CD4-positive, alpha-beta T cell (primary cell): ENCODE results near the gene CALHM6. TPM values are rescaled to one million over a fixed set of nuclear protein-coding genes. Genes with fewer than 3 reads are reported as not detected.
A peak's percentile ranks its signal among the peaks of the same experiment; 100 is the strongest.

Experiments used
- ATAC-seq: fragments of 200-7000 bp; cut with Tn5 transposase; one replicate; pipeline ENCODE4 v1.10.0; 2022; ENCODE audit warnings: mild to moderate bottlenecking; ENCODE audit not compliant: poor library complexity
- CTCF ChIA-PET: fragments of 350-600 bp; sonication (Branson Sonifier 250); formaldehyde crosslinking; loops from one replicate; lab custom pipeline; 2021; ENCODE audit warnings: antibody characterized with exemption, inconsistent platforms; lab: Charles Lee
- POLR2A ChIA-PET: fragments of 350-600 bp; sonication (Branson Sonifier 250); formaldehyde crosslinking; loops from one replicate; lab custom pipeline; 2021; ENCODE audit warnings: antibody characterized with exemption, inconsistent platforms; lab: Charles Lee
- DNase-seq, 14 experiments: peaks; one replicate each; pipeline ENCODE4 v3.0.0-alpha.2; 2013 to 2020; ENCODE audit warnings: mixed read lengths in 2 of 14
- H3K27ac ChIP-seq, 2 donors: one replicate each; pipeline versions ENCODE4 v1.5.1 to v1.7.0; 2013; ENCODE audit warnings: low read length in 2 of 2, low read depth in 1 of 2, mild to moderate bottlenecking in 1 of 2
- H3K27me3 ChIP-seq, 2 experiments: 1 replicate in 1 of 2; 2 replicates in 1 of 2; pipeline versions ENCODE4 v1.6.1 to v1.7.0; 2013; ENCODE audit warnings: low read length in 2 of 2, control low read depth in 1 of 2, mild to moderate bottlenecking in 1 of 2, moderate library complexity in 1 of 2; ENCODE audit not compliant: insufficient read depth in 2 of 2, control insufficient read depth in 1 of 2
- H3K36me3 ChIP-seq: one replicate; pipeline ENCODE4 v1.6.1; 2013; ENCODE audit warnings: low read length, control low read depth; ENCODE audit not compliant: insufficient read depth
- H3K4me1 ChIP-seq: one replicate; pipeline ENCODE4 v1.6.1; 2013; ENCODE audit warnings: low read length, control low read depth; ENCODE audit not compliant: insufficient read depth
- H3K4me3 ChIP-seq: one replicate; pipeline ENCODE4 v1.5.1; 2013; ENCODE audit warnings: mild to moderate bottlenecking, low read length, moderate library complexity
- H3K9me3 ChIP-seq, 2 experiments: 1 replicate in 1 of 2; 2 replicates in 1 of 2; pipeline versions ENCODE4 v1.6.1 to v1.7.0; 2013; ENCODE audit warnings: low read length in 2 of 2, mild to moderate bottlenecking in 2 of 2, control low read depth in 1 of 2, moderate library complexity in 1 of 2; ENCODE audit not compliant: control insufficient read depth in 1 of 2, insufficient read depth in 1 of 2
- H3K27ac Mint-ChIP-seq: one replicate; pipeline ENCODE4 v1.8.0; 2020; ENCODE audit warnings: mixed read lengths
- H3K27me3 Mint-ChIP-seq: one replicate; pipeline ENCODE4 v1.8.0; 2021; ENCODE audit warnings: mixed read lengths
- H3K36me3 Mint-ChIP-seq: one replicate; pipeline ENCODE4 v1.8.0; 2021; ENCODE audit warnings: low read depth, mixed read lengths
- H3K4me1 Mint-ChIP-seq: one replicate; pipeline ENCODE4 v1.8.0; 2021; ENCODE audit warnings: low read depth, mixed read lengths
- H3K4me3 Mint-ChIP-seq: one replicate; pipeline ENCODE4 v1.8.0; 2020; ENCODE audit warnings: mild to moderate bottlenecking, mixed read lengths
- H3K9me3 Mint-ChIP-seq: one replicate; pipeline ENCODE4 v1.8.0; 2020; ENCODE audit warnings: mixed read lengths
- intact Hi-C, 2 experiments: fragments of 100-400 bp; cut with DNase I in 1 of 2; cut with micrococcal nuclease in 1 of 2; formaldehyde crosslinking; loops; one replicate each; pipeline versions ENCODE4 v1.15.1 to v1.9.0; 2023 to 2025; cut with DNase I, micrococcal nuclease
- total RNA-seq, 174 experiments: library from RNA in 2 of 174; stranded (reverse) in 2 of 174; gene quantifications; one replicate each; pipeline ENCODE4 v1.2.3 and lab custom pipeline; 2021 to 2026
- TF ChIP-seq, protein P1 (sequence below): fragments of 200-600 bp; IDR thresholded peaks from one replicate; pipeline ENCODE4 v1.8.0; 2022; ENCODE audit warnings: antibody characterized with exemption, mild to moderate bottlenecking

CALHM6 gene
- total RNA-seq, 2 experiments from 2014 or later = 3.0 to 3.1 TPM

DNA sequence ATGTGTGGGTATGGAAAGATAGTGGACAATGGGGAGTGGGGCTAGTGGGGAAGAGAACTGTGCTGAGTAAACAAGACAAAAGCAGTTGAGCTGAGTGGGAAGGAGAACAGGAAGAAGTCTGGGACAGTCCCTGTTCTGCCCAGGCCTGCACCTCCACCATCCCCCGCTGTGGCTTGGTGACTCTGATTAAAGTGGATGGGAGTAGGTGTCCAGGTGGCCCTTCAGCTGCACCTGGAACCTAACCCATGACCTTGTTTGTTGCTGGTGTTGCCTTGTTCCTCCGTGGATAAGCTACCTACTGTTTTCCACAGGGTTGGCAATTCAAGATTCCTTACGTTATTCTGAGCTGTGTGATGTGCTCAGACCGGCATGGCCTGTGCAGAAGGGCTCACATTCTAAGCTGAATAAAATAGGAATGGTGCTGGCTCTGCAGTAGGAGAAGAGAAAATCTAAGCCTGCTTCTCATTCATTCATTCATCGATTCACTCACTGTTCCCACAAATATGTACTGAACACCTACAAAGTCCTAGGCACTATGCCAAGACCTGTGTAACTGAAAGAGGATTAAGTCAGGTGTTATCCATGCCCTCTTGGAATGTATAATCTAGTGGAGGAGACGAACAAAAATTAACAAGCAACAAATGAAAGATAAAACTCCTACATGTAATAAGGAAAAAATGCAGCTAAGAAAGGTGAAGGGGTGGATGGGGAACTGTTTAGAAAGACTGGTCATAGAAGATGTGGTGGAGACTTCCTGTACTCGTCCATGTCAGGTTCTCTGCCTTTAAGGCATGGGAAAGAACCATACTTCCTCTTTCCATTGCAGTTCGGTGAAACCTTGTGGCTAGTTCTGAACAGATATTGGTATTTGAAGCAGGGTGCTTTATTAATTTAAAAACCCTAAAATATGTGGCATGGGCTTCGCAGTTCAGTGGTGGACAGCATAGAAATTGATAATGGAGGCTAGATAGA lies 10.1 kb upstream of the CALHM6 start:
- no peaks in the 10 kb centered on the region for H3K4me1 Mint-ChIP-seq
- no peaks in the 10 kb centered on the region for H3K9me3 ChIP-seq
- ChIA-PET POLR2A (interaction anchor here (0.7 kb wide), 1 partner anchor 120 kb away, joined by 3 read pairs; the partner anchor contains the start of gene RWDD1), CTCF (no interaction called here)
- TF ChIP-seq, protein P1, sequence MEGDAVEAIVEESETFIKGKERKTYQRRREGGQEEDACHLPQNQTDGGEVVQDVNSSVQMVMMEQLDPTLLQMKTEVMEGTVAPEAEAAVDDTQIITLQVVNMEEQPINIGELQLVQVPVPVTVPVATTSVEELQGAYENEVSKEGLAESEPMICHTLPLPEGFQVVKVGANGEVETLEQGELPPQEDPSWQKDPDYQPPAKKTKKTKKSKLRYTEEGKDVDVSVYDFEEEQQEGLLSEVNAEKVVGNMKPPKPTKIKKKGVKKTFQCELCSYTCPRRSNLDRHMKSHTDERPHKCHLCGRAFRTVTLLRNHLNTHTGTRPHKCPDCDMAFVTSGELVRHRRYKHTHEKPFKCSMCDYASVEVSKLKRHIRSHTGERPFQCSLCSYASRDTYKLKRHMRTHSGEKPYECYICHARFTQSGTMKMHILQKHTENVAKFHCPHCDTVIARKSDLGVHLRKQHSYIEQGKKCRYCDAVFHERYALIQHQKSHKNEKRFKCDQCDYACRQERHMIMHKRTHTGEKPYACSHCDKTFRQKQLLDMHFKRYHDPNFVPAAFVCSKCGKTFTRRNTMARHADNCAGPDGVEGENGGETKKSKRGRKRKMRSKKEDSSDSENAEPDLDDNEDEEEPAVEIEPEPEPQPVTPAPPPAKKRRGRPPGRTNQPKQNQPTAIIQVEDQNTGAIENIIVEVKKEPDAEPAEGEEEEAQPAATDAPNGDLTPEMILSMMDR = no peak
- H3K4me3 Mint-ChIP-seq = no peak overlapping the region
- peaks cover 7% of the 10 kb centered on the region for H3K27me3 Mint-ChIP-seq
- no peaks in the 10 kb centered on the region for H3K36me3 Mint-ChIP-seq
- no peak overlapping the region for H3K27ac Mint-ChIP-seq
- DNase-seq (peak in 2 of 14 experiments; percentile 31 to 39), ATAC-seq (no peak)
- H3K27ac ChIP-seq = no peak overlapping the region
- intact Hi-C loops = no loop called here
- H3K9me3 Mint-ChIP-seq = no peaks in the 10 kb centered on the region
- H3K36me3 ChIP-seq = no peaks in the 10 kb centered on the region
- H3K27me3 ChIP-seq = no peaks in the 10 kb centered on the region
- H3K4me3 ChIP-seq = no peak overlapping the region
- no peaks in the 10 kb centered on the region for H3K4me1 ChIP-seq

DNA sequence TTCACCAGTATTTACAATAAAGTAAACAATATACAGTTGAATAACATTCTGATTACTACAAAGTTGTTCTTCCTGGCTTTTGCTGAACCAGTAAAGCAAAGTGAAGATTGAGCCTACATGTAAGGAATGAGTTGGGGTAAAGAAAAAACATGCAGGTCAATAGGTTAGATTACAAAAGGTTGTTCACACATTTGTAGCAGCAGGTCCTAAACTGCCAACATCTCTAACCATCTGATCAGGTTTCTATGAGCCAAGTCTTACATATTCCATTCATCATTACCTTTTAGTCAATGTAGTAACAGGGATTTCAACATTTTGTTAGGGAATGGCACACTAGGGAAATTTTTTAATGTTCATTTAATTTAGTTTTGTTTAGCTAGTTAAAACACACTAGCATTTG lies 9.3 kb upstream of the CALHM6 start:
- CTCF ChIA-PET = no interaction called here
- no peaks in the 10 kb centered on the region for H3K9me3 Mint-ChIP-seq
- Histone ChIP-seq H3K27ac (no peak overlapping the region), H3K36me3 (no peaks in the 10 kb centered on the region), H3K9me3 (no peaks in the 10 kb centered on the region), H3K27me3 (no peaks in the 10 kb centered on the region), H3K4me1 (no peaks in the 10 kb centered on the region), H3K4me3 (no peak overlapping the region)
- H3K4me1 Mint-ChIP-seq = no peaks in the 10 kb centered on the region
- TF ChIP-seq, protein P1 = no peak
- intact Hi-C loops = no loop called here
- no peak for ATAC-seq
- no peaks in the 10 kb centered on the region for H3K36me3 Mint-ChIP-seq
- H3K27ac Mint-ChIP-seq = no peak overlapping the region
- POLR2A ChIA-PET = no interaction called here
- peaks cover 7% of the 10 kb centered on the region for H3K27me3 Mint-ChIP-seq
- no peak overlapping the region for H3K4me3 Mint-ChIP-seq
- DNase-seq = no peak

DNA sequence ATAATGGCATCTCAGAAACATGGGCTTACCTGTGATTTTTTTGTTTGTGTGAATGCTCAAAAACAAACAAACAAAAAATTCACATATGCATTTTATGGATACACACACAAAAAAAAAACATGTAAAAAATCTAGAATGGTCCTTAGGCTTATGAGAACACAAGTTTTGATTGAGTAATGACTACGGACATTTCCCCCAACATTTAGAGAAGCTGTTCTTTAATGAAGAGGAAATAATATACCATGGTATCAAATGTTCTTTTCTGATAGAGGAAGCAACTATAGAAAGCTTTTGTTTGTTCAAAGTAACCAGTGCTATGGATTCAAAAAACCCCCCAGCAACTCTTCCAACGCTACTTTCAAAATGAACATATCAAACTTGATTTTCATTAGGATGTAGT lies 8.6 kb upstream of the CALHM6 start:
- Mint-ChIP-seq H3K27me3 (peaks cover 7% of the 10 kb centered on the region), H3K4me3 (no peak overlapping the region), H3K36me3 (no peaks in the 10 kb centered on the region), H3K9me3 (no peaks in the 10 kb centered on the region), H3K27ac (no peak overlapping the region), H3K4me1 (no peaks in the 10 kb centered on the region)
- DNase-seq = no peak
- Histone ChIP-seq H3K9me3 (no peaks in the 10 kb centered on the region), H3K4me3 (no peak overlapping the region), H3K4me1 (no peaks in the 10 kb centered on the region), H3K36me3 (no peaks in the 10 kb centered on the region), H3K27me3 (no peaks in the 10 kb centered on the region), H3K27ac (no peak overlapping the region)
- CTCF ChIA-PET = no interaction called here
- POLR2A ChIA-PET = no interaction called here
- intact Hi-C loops = no loop called here
- no peak for ATAC-seq
- TF ChIP-seq, protein P1 = no peak
